Epithelial cell of proximal tubule (primary cell): ENCODE results near the gene MPZL1. TPM values are rescaled to one million over a fixed set of nuclear protein-coding genes. Genes with fewer than 3 reads are reported as not detected.

Experiments used
- DNase-seq: peaks from one replicate; pipeline ENCODE4 v3.0.0-alpha.2; 2011; ENCODE audit warnings: low read depth
- H3K4me3 ChIP-seq: 2 replicates; pipeline ENCODE4 v1.5.1; 2011; ENCODE audit warnings: low read depth, mild to moderate bottlenecking, low read length
- CTCF ChIP-seq: conservative IDR thresholded peaks from 2 replicates; pipeline ENCODE4 v1.5.1; 2012; ENCODE audit warnings: low read depth, mild to moderate bottlenecking, low read length
- total RNA-seq: library from RNA; depleted of rRNA; stranded (reverse); fragments of >200 nt; gene quantifications from 2 replicates; pipeline ENCODE4 v1.2.3, GENCODE V29; 2015

MPZL1 gene
- total RNA-seq, 1 donor from 2014 or later, result 43.0 TPM

GRCh38 chr1:167683641-167684502 is 37.9 kb upstream of the MPZL1 start:
- no peak for TF ChIP-seq CTCF
- no peak for DNase-seq
- no peak overlapping the region for H3K4me3 ChIP-seq

GRCh38 chr1:167685844-167686243 is 35.9 kb upstream of the MPZL1 start:
- DNase-seq, result no peak
- no peak for TF ChIP-seq CTCF
- H3K4me3 ChIP-seq, result no peak overlapping the region

GRCh38 chr1:167687919-167688519 is 33.8 kb upstream of the MPZL1 start:
- no peak overlapping the region for H3K4me3 ChIP-seq
- peak; percentile 95 for TF ChIP-seq CTCF
- peak; percentile 23 for DNase-seq

- no peak overlapping the region for H3K4me3 ChIP-seq
- no peak for DNase-seq
- no peak for TF ChIP-seq CTCF
Observed at GRCh38 chr1:167689567-167689920, 32.2 kb upstream of the MPZL1 start.

GRCh38 chr1:167690053-167690452 is 31.7 kb upstream of the MPZL1 start:
- TF ChIP-seq CTCF, result no peak
- DNase-seq, result no peak
- no peak overlapping the region for H3K4me3 ChIP-seq

- H3K4me3 ChIP-seq, result no peak overlapping the region
- no peak for DNase-seq
- TF ChIP-seq CTCF, result no peak
Observed at GRCh38 chr1:167693425-167694045, 28.2 kb upstream of the MPZL1 start.
